Measurements from ENCODE around the gene TRPM2.
"Not testable (repeated sequence)": the region's sequence is repeated elsewhere in the genome, so short reads cannot be mapped to it uniquely, and the experiment has no call there.

Gene TRPM2

DNA sequence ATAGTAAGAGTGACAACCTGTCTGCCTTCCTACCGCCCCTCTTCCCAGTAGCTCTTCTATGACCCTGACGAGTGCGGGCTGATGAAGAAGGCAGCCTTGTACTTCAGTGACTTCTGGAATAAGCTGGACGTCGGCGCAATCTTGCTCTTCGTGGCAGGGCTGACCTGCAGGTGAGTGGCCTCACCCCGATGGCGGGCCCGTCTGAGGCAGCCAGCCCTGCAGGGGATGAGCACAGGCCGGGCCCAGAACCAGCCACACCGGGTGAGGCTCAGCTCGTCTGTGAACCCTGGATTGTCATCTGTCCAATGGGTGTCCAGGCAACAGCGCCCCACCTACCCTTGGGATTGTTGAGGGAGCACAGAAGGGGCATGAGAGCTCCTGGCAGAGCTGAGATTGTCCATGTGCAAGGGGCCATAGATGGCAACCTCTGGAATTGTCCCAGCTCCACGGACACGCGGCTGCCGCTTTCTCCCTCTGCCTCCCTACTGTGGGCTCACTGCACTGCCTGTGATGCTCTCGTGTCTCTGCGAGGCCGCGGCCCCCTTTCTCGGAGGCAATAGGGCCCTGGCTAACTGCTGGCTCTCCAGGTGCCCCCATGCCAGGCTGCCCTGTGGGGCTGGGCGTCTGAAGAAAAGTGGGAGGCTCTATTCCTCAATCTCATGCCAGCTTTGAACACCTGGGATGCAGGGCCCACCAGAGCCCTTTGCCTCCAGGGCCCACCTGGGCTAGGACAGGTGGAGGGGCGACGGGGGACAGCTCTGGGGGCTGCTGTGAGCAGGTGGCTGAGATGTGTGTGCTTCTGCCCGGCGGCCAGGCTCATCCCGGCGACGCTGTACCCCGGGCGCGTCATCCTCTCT, 51.9 kb downstream of the TRPM2 start:
- intact Hi-C loops (cut with DNase I): no loop called here
- DNase-seq: peak in 1 of 10 donors; percentile 59

DNA sequence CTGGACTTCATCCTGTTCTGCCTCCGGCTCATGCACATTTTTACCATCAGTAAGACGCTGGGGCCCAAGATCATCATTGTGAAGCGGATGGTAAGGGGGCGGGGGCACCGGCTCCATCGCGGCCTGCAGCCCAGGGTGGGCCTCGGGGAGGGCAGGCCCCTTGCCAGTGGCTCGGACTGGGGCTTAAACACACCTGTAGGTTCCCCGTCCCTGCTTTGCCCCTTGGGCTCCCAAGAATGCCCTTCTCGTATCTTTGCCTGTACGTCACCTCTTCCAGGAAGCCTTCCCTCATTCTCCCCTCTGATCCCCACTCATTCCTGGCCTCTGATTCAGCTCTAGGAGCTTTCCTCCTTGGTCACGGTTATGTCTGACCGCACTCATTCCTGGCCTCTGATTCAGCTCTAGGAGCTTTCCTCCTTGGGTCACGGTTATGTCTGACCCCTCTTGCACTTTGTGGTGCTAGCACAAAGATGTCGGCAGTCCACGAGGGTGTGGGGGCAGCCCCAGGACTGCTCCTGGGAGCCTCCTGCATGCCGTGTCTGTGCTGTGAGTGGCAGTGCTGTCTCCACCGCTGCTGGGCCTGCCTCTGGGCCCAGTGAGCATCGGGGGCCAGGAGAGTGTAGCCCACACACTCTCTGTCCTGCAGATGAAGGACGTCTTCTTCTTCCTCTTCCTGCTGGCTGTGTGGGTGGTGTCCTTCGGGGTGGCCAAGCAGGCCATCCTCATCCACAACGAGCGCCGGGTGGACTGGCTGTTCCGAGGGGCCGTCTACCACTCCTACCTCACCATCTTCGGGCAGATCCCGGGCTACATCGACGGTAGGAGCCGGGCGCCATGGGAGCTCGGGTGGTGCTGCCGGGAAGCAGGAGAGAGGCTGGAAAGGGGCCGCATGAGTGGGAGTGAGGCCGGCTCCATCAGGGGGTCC, 52.8 kb downstream of the TRPM2 start:
- intact Hi-C loops (cut with DNase I): no loop called here
- DNase-seq: peak in 1 of 10 donors; percentile 79

DNA sequence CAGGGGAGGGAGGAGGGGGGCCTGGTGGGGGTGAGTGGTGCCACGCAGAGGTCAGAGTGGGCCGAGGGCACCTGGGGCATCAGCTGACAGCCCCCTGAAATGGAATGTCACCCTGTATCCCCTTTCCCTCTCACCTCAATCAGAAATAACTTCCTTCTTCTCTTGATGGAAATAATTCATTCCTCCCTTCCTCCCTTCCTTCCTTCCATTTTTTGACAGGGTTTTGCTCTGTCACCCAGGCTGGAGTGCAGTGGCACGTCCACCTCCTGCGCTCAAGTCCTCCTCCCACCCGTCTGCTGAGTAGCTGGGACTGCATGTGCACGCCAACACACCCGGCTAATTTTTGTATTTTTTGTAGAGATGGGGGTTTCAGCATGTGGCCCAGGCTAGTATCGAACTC, 53.5 kb downstream of the TRPM2 start:
- intact Hi-C loops (cut with DNase I): no loop called here
- DNase-seq: no peak

DNA sequence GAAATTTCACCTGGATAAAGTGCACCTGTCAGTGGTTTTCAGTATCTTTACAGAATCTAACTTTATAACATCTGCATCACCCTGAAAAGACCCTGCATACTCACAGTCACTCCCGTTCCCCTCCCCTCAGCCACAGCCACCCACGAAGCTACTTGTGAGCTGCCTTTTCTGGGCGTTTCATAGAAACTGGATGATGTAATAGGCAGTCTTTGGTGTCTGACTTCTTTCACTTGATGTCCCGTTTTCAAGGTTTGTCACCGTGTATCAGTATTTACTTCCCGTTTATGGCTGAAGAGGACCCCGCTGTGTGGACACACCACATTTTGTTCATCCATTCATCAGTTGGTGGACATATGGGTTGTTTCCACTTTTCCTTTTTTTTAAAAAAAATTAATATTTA, 54.1 kb downstream of the TRPM2 start:
- peak in 1 of 10 donors; percentile 54 for DNase-seq
- intact Hi-C loops (cut with DNase I): no loop called here

DNA sequence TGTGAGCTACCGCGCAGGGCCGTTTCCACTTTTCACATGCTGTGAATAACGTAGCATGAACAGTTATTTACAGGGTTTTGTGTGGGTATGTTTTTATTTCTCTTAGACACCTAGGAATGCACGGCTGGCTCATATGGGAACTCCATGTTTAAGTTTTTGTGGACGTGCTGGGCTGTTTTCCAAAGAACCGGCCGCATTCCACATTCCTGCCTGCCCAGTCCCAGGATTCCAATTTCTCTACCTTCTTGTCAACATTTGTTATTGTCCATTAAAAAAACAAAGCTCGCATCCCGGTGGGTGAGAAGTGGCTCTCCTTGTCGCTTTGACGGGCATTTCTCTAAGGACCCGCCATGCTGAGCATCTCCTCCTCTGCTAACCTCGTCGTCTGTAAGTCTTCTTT, 54.8 kb downstream of the TRPM2 start:
- DNase-seq: no peak
- intact Hi-C loops (cut with DNase I): no loop called here

DNA sequence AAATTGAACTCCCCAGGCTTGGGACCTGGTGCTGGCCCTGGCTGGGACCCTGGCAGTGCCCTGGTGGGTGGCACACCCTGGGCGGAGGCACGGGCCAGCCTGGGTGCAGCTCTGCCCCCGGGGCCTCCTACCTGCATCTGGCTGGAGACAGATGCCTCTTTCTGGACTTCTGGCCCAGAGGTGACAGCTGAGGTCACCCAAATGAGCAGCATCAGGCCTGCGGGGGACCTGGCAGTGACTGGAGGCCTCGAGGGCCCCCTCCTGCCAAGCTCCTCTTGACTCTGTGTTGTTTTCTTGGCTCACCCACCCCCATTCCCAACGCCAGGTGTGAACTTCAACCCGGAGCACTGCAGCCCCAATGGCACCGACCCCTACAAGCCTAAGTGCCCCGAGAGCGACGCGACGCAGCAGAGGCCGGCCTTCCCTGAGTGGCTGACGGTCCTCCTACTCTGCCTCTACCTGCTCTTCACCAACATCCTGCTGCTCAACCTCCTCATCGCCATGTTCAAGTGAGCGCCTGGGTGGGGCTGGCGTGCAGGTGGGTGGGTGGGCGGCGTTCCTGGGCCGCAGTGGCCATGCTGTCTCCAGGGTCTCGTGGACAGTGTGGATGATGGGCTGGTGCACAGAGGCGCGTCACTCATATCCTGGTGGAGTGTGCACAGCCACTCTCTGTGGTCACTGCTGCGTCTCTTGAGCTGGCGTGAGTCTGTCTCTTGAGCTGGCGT, 60.3 kb downstream of the TRPM2 start:
- peak in 2 of 10 donors; percentile 5 to 59 for DNase-seq

DNA sequence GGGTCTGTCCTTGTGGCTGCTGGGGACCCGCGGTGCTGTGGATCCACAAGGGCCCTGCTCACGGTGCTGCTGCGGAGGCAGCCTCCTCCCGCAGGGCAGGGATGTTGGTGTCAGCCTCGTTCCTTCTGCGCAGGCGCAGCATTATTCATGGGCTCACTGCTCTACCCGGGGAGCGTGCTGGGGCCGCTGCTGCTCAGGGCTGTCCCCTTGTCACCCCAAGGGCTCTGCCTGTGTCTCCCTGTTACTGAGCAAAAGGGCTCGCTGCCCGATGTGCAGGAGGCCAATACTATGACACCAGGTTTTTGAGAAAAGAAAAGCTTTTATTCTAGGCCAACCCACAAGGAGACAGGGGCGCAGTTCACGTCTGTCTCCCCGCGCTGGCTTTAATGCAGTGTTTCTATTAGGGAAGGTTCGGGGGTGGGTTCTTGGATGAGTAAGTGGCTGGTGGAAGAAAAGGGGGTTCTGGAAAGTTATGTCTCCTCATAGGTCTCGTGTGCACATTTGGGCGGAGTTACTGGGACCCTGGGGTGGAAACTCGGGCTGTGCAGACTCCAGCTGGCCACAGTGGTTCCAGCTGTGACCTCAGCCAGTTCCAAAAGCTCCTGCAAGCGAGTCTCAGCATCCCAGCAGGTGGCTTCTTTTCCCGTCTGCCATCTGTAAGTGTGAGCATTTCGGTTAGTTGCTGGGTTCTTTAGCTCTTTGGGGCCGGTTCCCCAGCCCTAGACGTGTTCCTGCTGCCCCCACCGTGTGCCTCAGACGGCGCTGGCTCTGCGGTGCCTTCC, 61.1 kb downstream of the TRPM2 start:
- peak in 3 of 10 donors; percentile 6 to 67 (median 64) for DNase-seq
- intact Hi-C loops (cut with DNase I): no loop called here

More for the DNA sequence above, 60.3 kb downstream of the TRPM2 start:
- intact Hi-C loops (cut with DNase I): no loop called here

DNA sequence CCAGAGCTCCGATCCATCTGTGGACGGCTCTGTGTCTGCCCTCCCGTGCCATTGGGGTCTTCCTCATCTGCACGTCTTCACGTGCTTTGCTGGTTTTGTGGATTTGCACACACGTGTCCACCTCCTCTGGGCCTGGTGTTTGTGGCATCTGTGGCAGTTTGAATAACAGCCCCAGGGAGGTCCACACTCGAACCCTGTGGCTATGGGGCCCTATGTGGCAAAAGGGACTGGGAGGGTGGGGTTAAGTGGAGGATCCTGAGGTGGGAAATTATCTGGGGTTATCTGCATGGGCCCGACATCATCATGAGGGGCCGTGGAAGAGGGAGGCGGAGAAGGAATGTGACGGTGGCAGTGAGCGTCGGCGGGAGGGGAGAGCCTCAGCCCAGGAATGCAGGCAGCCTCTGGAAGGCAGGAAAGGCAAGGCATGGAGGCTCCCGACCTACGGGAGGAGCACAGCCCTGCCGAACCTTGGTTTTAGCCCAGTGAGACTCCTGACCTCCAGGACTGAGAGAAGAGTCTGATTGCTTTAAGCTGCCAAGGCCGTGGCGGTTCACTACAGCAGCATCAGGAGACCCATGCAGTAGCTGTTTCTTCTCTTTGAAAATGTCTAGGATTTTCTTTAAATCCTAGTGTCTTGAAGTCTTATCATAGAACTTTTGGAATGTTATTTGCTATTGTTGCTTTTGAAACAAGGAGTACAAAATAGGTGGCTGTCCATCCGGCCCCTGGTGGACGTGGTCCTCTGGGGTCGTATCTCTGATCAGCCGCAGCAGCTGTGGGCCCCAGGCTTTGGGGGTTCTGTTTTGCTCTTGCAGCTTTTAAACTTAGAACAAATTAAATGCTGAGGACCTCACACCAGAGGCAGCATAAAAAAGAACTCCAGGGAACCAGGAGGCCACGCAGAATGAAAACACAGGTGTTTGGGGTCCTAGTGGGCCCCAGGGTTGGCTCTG, 61.9 kb downstream of the TRPM2 start:
- intact Hi-C loops (cut with DNase I): no loop called here
- peak in 3 of 10 donors; percentile 9 to 55 (median 42) for DNase-seq

DNA sequence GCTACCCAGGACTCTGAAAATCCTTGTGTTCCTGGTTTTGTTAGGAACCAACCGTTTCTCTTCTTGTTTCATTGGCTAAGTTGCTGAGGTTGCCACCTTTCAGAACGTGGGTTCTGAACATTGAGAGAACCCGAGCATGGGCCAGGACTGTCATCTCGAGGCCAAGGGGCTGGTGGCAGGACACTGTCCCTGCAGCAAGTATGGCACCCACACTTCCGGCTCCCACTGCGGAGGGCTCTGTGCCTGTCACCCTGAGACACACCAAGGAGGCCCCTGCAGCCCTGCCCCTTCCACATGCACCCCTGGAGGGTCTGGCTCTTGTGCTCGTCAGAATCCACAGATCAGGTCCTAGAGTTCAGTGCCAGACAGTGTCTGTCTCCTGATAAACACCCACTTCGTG, 62.8 kb downstream of the TRPM2 start:
- peak in 5 of 10 donors; percentile 3 to 55 (median 35) for DNase-seq
- intact Hi-C loops (cut with DNase I): no loop called here

DNA sequence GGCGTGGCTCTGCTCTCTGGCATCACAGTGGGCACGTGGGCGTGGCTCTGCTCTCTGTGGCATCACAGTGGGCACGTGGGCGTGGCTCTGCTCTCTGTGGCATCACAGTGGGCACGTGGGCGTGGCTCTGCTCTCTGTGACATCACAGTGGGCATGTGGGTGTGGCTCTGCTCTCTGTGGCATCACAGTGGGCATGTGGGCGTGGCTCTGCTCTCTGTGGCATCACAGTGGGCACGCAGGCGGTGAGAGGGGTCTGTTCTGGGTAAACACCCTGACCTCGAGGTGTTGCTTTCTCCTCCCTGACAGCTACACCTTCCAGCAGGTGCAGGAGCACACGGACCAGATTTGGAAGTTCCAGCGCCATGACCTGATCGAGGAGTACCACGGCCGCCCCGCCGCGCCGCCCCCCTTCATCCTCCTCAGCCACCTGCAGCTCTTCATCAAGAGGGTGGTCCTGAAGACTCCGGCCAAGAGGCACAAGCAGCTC, 64.2 kb downstream of the TRPM2 start:
- peak in 6 of 10 donors; percentile 1 to 60 (median 2) for DNase-seq
- intact Hi-C loops (cut with DNase I): not testable (repeated sequence)

DNA sequence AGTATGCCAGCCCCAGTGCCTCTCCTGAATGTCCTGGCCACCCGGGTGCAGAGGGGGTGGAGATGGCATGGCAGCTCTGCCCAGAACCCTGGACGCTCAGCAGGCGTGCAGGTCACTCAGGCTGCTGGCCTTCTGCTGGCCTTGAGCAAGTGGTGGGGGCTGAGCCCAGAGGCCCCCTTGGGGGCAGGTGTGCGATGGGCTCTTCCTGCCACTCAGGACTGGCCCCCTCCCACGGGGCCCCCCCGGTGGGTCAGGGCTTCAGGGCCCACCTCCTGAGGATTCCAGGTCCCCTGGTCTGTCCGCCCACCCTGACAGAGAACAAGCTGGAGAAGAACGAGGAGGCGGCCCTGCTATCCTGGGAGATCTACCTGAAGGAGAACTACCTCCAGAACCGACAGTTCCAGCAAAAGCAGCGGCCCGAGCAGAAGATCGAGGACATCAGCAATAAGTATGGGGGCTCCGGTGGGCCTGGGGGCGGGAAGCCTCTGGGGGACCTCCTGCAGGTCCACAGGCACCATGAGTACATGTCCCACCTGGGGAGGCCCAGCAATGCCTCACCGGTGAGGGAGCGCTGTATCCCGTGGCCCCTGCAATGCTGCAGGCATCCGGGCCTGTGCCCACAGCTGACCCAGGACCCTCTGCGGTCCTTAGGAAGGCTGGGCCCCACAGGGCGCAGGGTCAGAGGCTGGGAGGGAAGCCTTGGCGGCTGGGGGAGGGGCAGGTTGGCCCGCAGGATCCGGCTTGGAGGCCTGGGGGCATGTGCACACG, 64.9 kb downstream of the TRPM2 start:
- peak in 6 of 10 donors; percentile 3 to 61 (median 36) for DNase-seq
- intact Hi-C loops (cut with DNase I): no loop called here

DNA sequence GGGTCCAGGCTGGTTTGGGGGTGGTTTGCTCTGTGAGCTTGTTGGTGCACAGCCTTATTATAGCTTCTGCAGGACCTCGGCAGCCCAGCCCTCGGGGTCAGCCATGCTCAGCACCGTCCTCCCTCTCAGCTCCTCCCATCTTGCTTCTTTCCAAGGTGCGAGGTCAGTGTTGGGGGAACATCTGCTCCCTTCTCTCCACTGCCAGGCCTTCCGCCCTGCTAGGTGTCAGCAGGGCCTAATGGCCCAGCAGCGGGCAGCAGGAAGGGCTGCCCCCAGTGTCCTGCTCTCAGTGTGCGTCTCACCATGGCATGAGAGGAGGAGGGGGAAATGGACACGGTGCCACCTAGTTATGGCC, 65.4 kb downstream of the TRPM2 start:
- intact Hi-C loops (cut with DNase I): no loop called here
- DNase-seq: peak in 3 of 10 donors; percentile 1 to 4 (median 2)

DNA sequence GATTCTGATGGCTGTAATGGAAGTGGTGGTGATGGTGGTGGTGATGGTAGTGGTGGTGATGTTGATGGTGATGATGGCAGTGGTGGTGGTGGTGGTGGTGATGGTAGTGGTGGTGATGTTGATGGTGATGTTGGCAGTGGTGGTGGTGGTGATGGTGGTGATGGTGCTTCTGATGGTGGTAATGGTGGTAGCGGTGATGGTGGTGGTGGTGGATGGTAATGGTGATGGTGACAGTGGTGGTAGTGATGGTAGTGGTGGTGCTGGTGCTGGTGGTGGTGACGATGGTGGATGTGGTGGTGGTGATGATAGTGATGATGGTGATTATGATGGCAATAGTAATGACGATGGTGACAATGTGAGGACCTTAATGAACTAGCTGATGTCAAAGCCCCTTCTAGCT, 66.3 kb downstream of the TRPM2 start:
- intact Hi-C loops (cut with DNase I): no loop called here
- peak in 3 of 10 donors; percentile 2 to 8 (median 6) for DNase-seq

DNA sequence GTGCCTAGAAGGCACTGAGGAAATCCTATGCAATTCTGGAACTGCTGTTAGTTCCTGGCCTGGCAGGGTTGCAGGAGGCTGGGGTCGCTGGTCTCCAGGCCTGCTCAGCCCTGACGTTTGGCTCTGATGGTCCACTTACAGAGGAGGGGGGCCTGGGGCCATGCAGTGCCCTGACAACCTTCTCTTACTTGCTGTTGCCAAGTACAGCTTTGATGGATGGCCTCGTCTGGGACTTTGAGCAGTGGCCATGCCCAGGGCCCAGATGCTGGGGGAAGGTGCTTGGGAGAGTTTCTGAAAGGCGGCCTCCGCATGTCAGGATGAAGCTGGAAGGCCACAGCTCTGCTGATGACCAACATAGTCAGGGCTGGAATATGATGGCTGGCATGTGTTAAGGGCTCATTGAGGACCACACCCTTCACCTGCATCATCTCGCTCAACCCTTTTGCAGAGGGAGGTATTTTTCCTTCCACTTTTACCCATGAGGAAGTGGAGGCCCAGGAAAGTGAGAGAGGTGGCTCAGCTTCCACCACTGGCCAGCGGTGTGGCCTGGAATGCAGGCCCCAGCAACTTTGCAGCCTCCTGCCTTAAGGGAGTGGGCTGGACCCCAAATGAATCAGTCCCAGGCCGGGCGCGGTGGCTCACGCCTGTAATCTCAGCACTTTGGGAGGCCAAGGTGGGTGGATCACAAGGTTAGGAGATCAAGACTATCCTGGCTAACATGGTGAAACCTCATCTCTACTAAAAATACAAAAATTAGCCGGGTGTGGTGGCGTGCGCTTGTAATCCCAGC, 67.2 kb downstream of the TRPM2 start:
- DNase-seq: peak in 6 of 10 donors; percentile 2 to 61 (median 26)
- intact Hi-C loops (cut with DNase I): no loop called here

DNA sequence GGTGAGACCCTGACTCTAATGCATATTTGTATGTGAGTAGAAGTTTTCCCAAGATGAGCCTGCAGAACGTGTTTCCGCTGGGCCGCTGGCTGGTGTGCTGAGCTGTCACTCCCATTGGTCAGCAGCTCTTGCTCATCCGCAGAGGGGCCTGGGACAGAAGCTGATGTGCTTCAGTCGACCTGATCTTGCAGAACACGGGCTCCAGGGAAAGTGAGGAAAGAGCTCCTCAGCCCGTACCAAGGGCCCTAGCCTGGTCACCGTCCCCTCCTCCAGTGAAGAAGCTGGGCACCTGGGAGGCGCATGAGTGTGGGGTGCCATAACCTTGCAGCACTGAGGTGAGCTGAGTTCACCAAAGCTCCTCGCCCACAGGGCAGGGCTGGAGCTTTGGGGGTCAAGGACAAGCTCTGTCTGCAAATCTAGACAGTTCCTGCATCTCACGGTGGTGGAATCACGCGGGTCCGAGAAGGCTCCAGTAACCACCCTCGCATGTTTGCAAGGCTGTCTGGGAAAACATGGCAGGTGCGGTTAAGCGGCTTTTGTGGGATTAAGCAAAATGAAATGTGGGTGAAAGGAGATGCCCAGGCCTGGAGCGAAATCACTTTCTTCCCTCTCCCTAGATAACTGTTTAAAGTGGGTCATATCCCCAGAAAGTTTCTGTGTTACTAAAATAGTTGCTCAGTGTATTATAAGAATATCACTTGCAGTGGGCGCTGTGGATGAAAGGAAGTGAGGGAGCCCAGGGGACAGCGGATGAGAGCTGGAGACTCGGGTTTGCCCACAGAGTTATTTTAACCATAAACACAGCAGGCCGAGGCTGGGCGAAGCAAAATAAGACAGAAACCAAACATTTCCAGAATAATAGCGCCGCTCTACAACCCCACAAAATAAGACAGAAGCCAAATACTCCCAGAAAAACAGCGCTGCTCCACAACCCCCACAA, 68.8 kb downstream of the TRPM2 start:
- peak in 7 of 10 donors; percentile 3 to 82 (median 33) for DNase-seq
- intact Hi-C loops (cut with DNase I): no loop called here

DNA sequence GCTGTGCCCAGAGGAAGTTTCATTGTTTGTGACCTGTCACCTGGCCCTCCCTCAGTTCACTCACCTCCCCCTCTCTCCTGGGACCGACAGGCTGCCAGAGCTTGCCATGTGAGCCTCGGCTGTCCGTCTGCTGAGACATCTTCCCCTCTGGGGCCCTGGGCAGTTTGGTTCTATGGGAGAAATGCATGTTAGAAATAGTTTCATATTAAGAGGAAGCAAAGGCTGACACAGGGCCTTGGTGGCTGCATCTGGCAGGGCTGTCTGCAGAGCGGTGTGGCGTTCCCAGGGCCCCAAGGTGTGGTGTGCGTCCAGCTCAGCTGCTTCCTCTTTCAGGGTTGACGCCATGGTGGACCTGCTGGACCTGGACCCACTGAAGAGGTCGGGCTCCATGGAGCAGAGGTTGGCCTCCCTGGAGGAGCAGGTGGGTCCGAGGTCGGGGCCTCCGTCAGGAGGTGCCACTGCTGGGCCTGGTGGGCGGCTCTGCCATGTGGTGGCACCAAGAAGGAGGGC, 69.9 kb downstream of the TRPM2 start:
- peak in 7 of 10 donors; percentile 3 to 79 (median 23) for DNase-seq
- intact Hi-C loops (cut with DNase I): no loop called here
